AG09319 (cell line): Measurements from ENCODE around the gene XRCC5.
"Not testable (repeated sequence)": the region's sequence is repeated elsewhere in the genome, so short reads cannot be mapped to it uniquely, and the experiment has no call there.

Experiments used
- DNase-seq: peaks from one replicate; pipeline ENCODE4 v3.0.0-alpha.2; 2010; ENCODE audit warnings: low read depth; ENCODE audit errors: extremely low read depth
- CTCF ChIP-seq: IDR thresholded peaks from 2 replicates; pipeline ENCODE4 v1.5.1; 2011; ENCODE audit warnings: low read depth, mild to moderate bottlenecking, inconsistent platforms, low read length, moderate library complexity

XRCC5 gene

GRCh38 chr2:216133397-216133796 is 24.2 kb downstream of the XRCC5 start:
- DNase-seq, result no peak
- no peak for TF ChIP-seq CTCF

- TF ChIP-seq CTCF, result no peak
- DNase-seq, result no peak
These were observed 25.9 kb downstream of the XRCC5 start for GRCh38 chr2:216134958-216135541.

- peak; percentile 2 for TF ChIP-seq CTCF
- no peak for DNase-seq
These were observed 30.7 kb downstream of the XRCC5 start for GRCh38 chr2:216139884-216140283.

GRCh38 chr2:216141516-216141915 is 32.4 kb downstream of the XRCC5 start:
- not testable (repeated sequence) for DNase-seq

GRCh38 chr2:216142540-216142939 is 33.4 kb downstream of the XRCC5 start:
- TF ChIP-seq CTCF, result no peak
- peak; percentile 24 for DNase-seq

- TF ChIP-seq CTCF, result no peak
- DNase-seq, result no peak
These were observed 35.2 kb downstream of the XRCC5 start for GRCh38 chr2:216144372-216144771.

- TF ChIP-seq CTCF, result no peak
- no peak for DNase-seq
These were observed 35.7 kb downstream of the XRCC5 start for GRCh38 chr2:216144857-216145256.

GRCh38 chr2:216146573-216146972 is 37.4 kb downstream of the XRCC5 start:
- no peak for TF ChIP-seq CTCF
- DNase-seq, result no peak
